Dendritic cell treated with granulocyte-macrophage colony-stimulating factor and Interleukin-4, amounts not matched to agents 40 ng/mL and 50 ng/mL, for 4 days (primary cell): ENCODE measurements around the gene CCDC9.
A peak's percentile ranks its signal among the peaks of the same experiment; 100 is the strongest.
"Not testable (repeated sequence)": the region's sequence is repeated elsewhere in the genome, so short reads cannot be mapped to it uniquely, and the experiment has no call there.

Source experiments
- H3K27ac Mint-ChIP-seq: one replicate; pipeline ENCODE4 v1.8.0; 2022; ENCODE audit warnings: mild to moderate bottlenecking, mixed read lengths
- H3K27me3 Mint-ChIP-seq: one replicate; pipeline ENCODE4 v1.8.0; 2022; ENCODE audit warnings: mild to moderate bottlenecking, mixed read lengths
- H3K36me3 Mint-ChIP-seq: one replicate; pipeline ENCODE4 v1.8.0; 2022; ENCODE audit warnings: low read depth, mixed read lengths
- H3K4me1 Mint-ChIP-seq: one replicate; pipeline ENCODE4 v1.8.0; 2022; ENCODE audit warnings: low read depth, mixed read lengths
- H3K4me3 Mint-ChIP-seq: one replicate; pipeline ENCODE4 v1.8.0; 2022; ENCODE audit warnings: mild to moderate bottlenecking, moderate library complexity, mixed read lengths
- H3K9me3 Mint-ChIP-seq: one replicate; pipeline ENCODE4 v1.8.0; 2022; ENCODE audit warnings: mixed read lengths
- intact Hi-C: fragments of 100-400 bp; cut with micrococcal nuclease; formaldehyde crosslinking; loops from one replicate; pipeline ENCODE4 v1.15.0; 2022

CCDC9 gene

DNA sequence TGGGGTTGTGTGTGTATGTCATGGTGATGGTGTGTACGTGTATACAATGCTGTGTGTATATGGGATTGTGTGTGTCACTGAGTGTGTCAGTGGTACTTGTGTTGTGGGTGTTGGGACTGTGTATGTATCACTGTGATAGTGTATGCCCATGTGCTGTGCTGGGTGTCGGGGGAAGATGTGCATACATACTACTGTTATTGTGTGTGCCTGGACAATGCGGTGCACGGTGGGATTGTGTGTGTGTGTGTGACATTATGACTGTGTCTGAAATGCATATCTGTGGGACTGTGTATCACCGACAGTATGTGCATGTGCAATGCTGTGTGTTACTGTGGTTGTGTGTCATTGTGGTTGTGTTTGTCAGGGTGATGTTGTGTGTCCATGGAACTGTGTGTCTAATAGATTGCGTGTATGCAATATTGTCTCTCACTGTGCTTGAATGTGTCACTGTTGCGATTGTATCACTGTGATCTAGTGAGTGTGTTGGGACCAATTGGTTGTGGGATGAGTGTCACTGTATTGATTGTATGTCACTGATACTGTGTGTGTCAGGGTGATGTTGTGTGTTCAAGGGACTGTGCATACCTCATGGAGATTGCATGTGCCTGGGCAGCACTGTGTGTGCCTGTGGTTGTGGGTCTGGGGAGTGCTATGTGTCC is 14.3 kb upstream of the CCDC9 start:
- Mint-ChIP-seq H3K4me1 (peaks cover 12% of the 10 kb centered on the region), H3K27ac (no peak overlapping the region), H3K9me3 (no peaks in the 10 kb centered on the region), H3K36me3 (no peaks in the 10 kb centered on the region), H3K4me3 (no peak overlapping the region), H3K27me3 (peaks cover 40% of the 10 kb centered on the region)
- intact Hi-C loops = no loop called here

DNA sequence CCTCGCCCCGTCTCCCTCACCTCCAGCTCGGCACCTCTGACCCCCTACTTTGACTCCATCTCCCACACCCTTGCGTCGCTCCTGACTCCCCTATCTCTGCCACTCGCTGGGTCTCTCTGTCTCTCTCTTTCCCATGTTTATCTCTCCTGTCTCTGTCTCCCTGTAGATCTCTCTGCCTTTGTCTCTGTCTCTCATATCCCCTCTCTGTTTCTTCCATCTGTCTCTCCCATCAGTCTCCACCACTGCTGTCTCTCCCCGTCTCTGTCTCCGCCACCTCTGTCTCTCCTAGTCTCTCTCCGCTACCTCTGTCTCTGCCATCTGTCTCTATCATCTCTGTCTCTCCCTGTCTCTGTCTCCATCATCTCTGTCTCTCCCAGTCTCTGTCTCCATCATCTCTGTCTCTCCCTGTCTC is 13.0 kb upstream of the CCDC9 start:
- peak overlapping the region; percentile 68 for H3K4me3 Mint-ChIP-seq
- peaks cover 34% of the 10 kb centered on the region for H3K27me3 Mint-ChIP-seq
- no peak overlapping the region for H3K27ac Mint-ChIP-seq
- H3K36me3 Mint-ChIP-seq = no peaks in the 10 kb centered on the region
- H3K9me3 Mint-ChIP-seq = no peaks in the 10 kb centered on the region
- H3K4me1 Mint-ChIP-seq = peaks cover 12% of the 10 kb centered on the region
- intact Hi-C loops = no loop called here

DNA sequence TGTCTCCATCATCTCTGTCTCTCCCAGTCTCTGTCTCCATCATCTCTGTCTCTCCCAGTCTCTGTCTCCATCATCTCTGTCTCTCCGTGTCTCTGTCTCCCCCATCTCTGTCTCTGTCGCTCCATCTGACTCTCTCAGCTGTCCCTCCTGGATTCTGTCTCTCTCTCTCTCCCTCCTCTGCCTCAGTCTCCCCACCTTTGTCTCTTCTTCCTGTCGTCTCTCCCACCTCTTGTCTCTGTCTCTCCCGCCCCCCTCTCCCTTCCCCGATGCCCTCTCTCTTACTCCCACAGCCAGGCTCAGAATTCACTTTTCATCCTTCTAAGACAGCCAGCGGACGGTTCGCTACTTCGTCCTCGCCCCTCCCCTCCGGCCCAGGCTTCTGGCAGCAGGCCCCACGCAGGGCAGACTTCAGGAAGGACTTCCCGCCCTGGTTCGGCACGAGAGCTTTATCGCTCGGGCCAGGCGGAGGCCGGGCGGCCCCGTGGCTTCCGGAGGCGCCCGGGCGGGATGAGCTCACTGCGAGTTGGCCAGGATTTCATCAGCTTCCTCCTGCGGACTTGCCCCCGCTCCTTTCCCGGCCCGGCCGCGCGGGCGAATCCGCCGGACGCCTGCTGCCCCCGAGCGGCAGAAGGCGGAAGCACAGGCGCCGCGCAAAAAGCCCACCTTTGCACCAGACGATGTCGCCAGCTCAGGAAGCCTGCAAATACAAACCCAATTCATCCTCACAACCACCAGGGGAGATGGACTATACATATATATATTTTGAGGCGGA is 12.4 kb upstream of the CCDC9 start:
- Mint-ChIP-seq H3K36me3 (no peaks in the 10 kb centered on the region), H3K27me3 (peaks cover 28% of the 10 kb centered on the region), H3K27ac (no peak overlapping the region), H3K4me3 (peak overlapping the region; percentile 68), H3K9me3 (no peaks in the 10 kb centered on the region), H3K4me1 (peaks cover 12% of the 10 kb centered on the region)
- intact Hi-C loops = loop anchor here (1.0 kb wide), 3 partner anchors 12 to 34 kb away; partner anchors contain the start of gene CCDC9

DNA sequence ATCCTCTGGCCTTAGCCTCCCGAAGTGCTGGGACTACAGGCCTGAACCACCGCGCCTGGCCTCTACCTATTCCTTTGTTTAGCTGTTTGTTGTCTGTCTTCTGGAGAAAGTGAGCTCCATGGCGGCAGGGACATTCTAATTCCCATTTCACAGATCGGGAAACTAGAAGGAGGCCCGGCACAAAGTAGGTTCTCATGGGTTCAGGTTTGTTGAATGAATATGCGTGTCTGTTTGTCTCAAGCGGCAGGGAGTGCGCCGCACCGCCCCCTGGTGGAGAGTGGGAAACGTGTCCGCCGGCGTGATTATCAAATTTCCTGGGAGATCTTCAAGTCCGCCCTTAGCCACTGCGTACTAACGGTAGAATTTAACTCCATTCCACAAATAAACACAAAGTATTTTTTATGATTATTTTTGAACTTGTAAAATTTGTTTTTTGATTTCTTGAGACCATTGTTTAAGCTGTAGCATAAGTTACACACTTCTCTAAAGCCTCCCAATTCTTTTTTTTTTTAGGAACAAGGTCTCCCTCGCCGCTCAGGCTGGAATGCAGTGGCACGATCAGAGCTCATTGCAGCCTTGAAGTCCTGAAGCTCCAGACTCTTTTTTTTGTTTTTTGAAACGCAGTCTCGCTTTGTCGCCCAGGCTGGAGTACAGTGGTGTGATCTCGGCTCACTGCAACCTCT is 8.9 kb upstream of the CCDC9 start:
- Mint-ChIP-seq H3K27ac (peak overlapping the region; percentile 47), H3K9me3 (no peaks in the 10 kb centered on the region), H3K27me3 (peaks cover 34% of the 10 kb centered on the region), H3K4me1 (peaks cover 5% of the 10 kb centered on the region), H3K4me3 (peak overlapping the region; percentile 8), H3K36me3 (no peaks in the 10 kb centered on the region)
- intact Hi-C loops = loop anchor here (1.0 kb wide), 1 partner anchor 98 kb away; no protein-coding TSS in a partner anchor

DNA sequence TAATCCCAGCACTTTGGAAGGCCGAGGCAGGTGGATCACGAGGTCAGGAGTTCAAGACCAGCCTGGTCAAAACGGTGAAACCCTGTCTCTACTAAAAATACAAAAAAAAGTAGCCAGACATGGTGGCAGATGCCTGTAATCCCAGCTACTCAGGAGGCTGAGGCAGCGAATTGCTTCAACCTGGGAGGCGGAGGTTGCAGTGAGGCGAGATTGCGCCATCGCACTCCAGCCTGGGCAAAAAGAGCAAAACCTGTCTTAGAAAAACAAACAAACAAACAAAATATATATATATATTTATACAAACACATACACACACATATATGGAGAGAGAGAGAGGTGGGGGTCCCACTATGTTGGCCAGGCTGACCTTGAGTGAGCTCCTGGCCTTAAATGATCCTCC is 3.3 kb upstream of the CCDC9 start:
- intact Hi-C loops = not testable (repeated sequence)

DNA sequence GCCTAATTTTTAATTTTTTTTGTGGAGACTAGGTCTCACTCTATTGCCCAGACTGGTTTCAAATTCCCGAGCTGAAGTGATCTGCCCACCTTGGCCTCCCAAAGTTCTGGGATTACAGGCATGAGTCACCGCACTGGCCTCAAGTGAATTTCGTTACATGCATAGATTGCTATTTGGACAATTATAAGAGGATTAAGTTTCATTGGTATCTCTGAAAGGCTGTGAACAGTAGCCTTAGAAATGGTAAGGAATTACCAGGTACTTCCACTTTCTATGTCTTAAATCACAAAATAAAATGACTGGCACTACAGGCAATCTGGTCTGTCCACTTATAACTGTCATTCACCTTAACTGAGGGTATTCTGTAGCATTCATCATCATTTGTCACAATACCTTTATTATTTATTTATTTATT is 2.9 kb upstream of the CCDC9 start:
- Mint-ChIP-seq H3K4me3 (no peak overlapping the region), H3K27ac (no peak overlapping the region), H3K36me3 (peaks cover 20% of the 10 kb centered on the region), H3K27me3 (peaks cover 10% of the 10 kb centered on the region), H3K9me3 (no peaks in the 10 kb centered on the region), H3K4me1 (peaks cover 17% of the 10 kb centered on the region)
- intact Hi-C loops = no loop called here

More for the DNA sequence above, 3.3 kb upstream of the CCDC9 start:
- H3K9me3 Mint-ChIP-seq, H3K27ac Mint-ChIP-seq, H3K4me3 Mint-ChIP-seq: not testable (repeated sequence)
- H3K4me1 Mint-ChIP-seq = peaks cover 14% of the 10 kb centered on the region
- peaks cover 15% of the 10 kb centered on the region for H3K36me3 Mint-ChIP-seq
- peaks cover 12% of the 10 kb centered on the region for H3K27me3 Mint-ChIP-seq

DNA sequence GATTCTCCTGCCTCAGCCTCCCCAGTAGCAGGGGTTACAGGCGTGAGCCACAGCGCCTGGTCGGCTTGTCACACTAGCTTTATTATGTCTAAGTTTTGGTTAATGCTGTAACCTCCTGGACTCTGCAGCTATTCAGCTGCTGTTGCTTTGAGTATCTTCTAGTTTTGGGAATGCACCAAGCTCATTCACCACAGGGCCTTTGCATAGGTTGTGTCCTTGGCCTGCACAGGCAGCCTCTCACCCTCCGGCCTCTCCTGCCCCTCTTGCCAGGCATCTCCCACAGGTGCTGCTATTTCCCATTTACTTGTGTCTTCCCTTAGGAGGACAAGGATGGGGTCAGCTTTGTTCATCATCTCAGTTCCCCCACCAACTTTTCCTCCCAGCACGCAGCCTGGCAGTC is 2.4 kb upstream of the CCDC9 start:
- peaks cover 22% of the 10 kb centered on the region for H3K4me1 Mint-ChIP-seq
- no peaks in the 10 kb centered on the region for H3K9me3 Mint-ChIP-seq
- H3K36me3 Mint-ChIP-seq = peaks cover 25% of the 10 kb centered on the region
- H3K27me3 Mint-ChIP-seq = peaks cover 10% of the 10 kb centered on the region
- no peak overlapping the region for H3K4me3 Mint-ChIP-seq
- intact Hi-C loops = no loop called here
- H3K27ac Mint-ChIP-seq = no peak overlapping the region

DNA sequence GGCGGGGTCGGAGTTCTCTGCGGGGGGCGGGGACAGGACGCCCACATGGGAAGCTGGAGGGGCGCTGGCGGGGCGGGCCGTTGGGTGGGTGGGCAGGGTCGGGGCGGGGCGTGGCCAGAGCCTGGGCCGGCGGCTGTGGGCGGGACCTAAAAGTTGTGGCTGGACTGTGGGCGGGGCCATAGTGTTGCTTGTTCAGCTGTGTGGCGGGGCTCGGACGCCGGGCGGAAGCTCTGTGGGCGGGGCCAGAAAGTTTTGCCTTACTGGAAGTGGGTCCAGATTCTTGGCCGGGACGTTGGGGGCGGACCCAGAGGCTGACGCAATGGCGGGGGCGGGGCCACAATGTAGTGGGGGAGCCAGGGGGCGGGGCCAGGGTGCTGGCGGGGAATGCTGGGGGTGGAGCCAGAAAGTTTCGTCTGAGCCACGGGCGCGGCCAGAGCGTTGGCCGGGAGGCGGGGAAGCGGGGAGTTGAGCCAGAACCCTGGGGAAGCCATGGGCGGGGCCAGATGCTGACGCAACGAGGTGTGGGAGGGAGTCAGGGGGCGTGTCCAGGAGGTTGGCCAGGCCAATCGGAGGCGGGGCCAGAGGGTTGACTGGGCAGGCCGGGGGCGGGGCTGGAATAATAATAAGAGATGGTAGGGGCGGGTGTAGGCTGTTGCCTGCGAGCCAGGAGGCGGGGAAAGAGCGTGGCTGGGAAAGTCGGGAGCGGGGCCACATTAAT is 527 bp downstream of the CCDC9 start:
- no peaks in the 10 kb centered on the region for H3K9me3 Mint-ChIP-seq
- peaks cover 42% of the 10 kb centered on the region for H3K4me1 Mint-ChIP-seq
- peak overlapping the region; percentile 87 for H3K4me3 Mint-ChIP-seq
- peaks cover 6% of the 10 kb centered on the region for H3K27me3 Mint-ChIP-seq
- peaks cover 54% of the 10 kb centered on the region for H3K36me3 Mint-ChIP-seq
- intact Hi-C loops = loop anchor here (1.0 kb wide), 3 partner anchors 13 to 30 kb away; partner anchors contain the start of gene INAFM1
- H3K27ac Mint-ChIP-seq = peak overlapping the region; percentile 97

DNA sequence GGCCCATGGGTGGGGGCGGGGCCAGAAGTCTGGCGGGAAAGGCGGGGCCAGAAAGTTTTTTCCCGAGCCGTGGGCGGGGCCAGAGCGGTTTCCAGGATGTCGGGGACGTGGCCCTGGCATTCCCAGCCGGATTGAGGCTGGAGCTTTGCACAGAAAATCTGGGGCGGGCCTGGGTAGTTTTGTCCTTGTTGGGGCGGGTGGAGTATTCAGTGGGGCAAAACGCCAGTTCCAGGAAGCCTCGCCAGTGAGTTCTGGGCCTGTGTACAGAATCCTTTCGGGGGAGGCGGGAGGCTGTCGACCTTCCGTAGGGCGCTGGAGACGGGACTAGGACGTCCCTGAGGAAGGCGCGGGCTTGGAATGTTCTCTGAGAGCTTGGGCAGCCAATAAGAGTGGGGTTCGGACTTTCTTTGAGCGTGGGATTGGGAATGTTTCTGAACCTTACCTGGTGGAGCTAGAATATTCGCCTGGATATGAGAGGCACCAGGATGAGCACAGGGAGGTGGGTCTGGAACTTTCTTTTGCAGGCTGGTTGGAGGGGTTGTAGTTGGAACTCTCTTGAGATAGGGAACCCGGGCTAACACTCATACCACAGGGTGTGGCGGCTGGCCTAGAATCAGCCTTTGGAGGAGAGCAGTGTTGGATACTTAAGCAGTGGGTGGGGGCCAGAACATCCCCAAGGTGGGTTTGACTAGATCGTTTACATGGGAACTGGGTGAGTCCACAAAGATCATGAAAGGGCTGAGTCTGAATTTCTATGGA is 1.3 kb downstream of the CCDC9 start:
- peak overlapping the region; percentile 97 for H3K27ac Mint-ChIP-seq
- H3K4me1 Mint-ChIP-seq = peaks cover 42% of the 10 kb centered on the region
- H3K9me3 Mint-ChIP-seq = no peaks in the 10 kb centered on the region
- H3K36me3 Mint-ChIP-seq = peaks cover 61% of the 10 kb centered on the region
- H3K4me3 Mint-ChIP-seq = peak overlapping the region; percentile 87
- no peaks in the 10 kb centered on the region for H3K27me3 Mint-ChIP-seq
- intact Hi-C loops = loop anchor here (1.0 kb wide), 1 partner anchor 17 kb away; the partner anchor contains the start of gene INAFM1

DNA sequence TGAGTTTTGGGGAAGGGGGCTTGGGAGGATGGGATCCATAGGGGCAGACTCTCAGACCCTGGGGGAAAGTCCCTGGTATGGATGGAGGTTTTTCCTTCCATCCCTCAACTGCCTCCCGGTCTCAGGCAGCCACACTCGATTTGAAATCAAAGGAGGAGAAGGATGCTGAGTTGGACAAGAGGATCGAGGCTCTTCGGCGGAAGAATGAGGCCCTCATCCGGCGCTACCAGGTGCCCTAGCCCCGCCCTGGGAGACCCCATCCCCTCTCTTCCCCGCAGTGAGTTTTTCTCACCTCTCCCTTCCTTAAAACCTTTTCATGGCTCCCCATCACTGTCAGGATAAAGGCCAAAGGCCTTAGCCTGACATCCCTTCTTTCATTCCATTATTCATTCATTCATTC is 2.1 kb downstream of the CCDC9 start:
- intact Hi-C loops = no loop called here
- H3K4me3 Mint-ChIP-seq = no peak overlapping the region
- H3K9me3 Mint-ChIP-seq = no peaks in the 10 kb centered on the region
- H3K36me3 Mint-ChIP-seq = peaks cover 70% of the 10 kb centered on the region
- H3K4me1 Mint-ChIP-seq = peaks cover 42% of the 10 kb centered on the region
- H3K27ac Mint-ChIP-seq = peak overlapping the region; percentile 5
- H3K27me3 Mint-ChIP-seq = no peaks in the 10 kb centered on the region

DNA sequence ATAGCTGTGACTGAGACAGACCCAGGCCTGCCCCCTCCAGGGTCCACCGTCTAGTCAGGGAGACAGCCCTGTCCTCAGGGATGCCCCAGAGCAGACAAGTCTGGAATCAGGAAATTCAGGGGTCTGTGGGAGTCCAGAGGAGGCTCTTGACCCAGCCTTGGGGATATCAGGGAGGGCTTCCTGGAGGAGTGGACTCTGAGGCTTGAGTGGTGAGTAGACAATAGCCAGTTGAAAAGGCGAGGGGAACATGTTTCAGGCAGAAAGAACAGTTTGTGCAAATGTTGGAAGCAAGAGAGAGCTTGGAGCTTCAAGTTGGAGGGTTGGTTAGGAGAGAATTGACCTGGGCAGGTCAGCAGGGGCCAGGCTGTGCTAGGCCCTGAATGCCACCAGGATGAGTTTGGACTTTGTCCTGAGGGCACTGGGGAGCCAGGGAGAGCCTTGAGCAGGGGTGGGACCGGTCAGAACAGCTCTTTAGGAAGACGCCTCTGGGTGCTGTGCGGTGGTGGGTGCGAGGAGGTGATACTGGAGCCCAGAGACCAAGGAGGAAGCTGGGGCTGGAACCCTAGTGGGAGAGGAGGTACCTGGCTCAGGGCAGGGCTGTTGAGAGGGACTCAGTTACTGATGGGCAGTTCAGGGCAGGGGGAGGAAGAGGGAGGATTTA is 2.7 kb downstream of the CCDC9 start:
- peaks cover 42% of the 10 kb centered on the region for H3K4me1 Mint-ChIP-seq
- H3K36me3 Mint-ChIP-seq = peaks cover 73% of the 10 kb centered on the region
- intact Hi-C loops = no loop called here
- no peaks in the 10 kb centered on the region for H3K27me3 Mint-ChIP-seq
- no peaks in the 10 kb centered on the region for H3K9me3 Mint-ChIP-seq
- peak overlapping the region; percentile 5 for H3K27ac Mint-ChIP-seq
- H3K4me3 Mint-ChIP-seq = no peak overlapping the region

DNA sequence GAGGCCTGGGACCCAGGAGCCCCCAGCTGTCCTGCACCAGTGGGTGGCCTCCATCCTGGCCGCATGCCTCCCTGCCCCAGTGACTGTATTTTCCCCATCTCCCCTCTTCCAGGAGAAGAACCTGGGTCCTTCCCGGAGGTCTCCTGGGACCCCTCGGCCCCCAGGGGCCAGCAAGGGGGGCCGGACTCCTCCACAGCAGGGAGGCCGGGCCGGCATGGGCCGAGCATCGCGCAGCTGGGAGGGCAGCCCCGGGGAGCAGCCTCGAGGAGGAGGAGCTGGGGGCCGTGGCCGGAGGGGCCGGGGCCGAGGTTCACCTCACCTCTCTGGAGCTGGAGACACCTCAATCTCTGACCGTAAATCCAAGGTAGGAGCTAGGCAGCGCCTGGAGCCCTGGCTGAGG is 4.2 kb downstream of the CCDC9 start:
- Mint-ChIP-seq H3K36me3 (peaks cover 88% of the 10 kb centered on the region), H3K9me3 (no peaks in the 10 kb centered on the region), H3K4me1 (peaks cover 42% of the 10 kb centered on the region), H3K27ac (no peak overlapping the region), H3K27me3 (no peaks in the 10 kb centered on the region), H3K4me3 (no peak overlapping the region)
- intact Hi-C loops = no loop called here
